HG02973 (cell line): ENCODE results near the gene IRF2BP1.

Experiments
- ATAC-seq: cut with Tn5 transposase; IDR thresholded peaks from one replicate; pipeline ENCODE4 v1.9.1; 2021; ENCODE audit warnings: moderate library complexity; ENCODE audit not compliant: unreplicated experiment

IRF2BP1 gene

DNA sequence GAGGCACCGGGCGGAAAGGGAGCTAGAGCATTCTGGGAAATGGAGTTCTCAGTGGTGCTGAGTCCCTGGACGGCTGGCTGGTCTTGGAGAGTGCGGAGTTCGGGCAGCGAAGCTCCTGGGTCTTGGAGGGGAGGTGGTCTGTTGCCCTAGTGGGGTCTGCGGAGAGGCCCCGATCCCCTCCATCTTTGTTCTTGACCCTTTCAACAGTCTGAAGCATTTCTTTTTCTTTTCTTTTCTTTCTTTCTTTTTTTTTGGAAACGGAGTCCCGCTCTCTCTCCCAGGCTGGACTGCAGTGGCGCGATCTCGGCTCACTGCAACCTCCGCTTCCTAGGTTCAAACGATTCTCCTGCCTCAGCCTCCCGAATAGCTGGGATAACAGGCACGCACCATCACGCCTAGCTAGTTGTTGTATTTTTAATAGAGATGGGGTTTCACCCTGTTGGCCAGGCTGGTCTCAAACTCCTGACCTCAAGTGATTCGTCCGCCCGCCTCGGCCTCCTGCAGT lies 22.6 kb downstream of the IRF2BP1 start:
- ATAC-seq = no peak

- ATAC-seq = peak; percentile 85
These were observed 23.2 kb downstream of the IRF2BP1 start, which contains the start of gene SYMPK for GRCh38 chr19:45862564-45863334. Gene SYMPK (minus strand): TSS chr19:45863147. CDS start chr19:45854495, 8,652 bp downstream.

GRCh38 chr19:45862271-45862563 lies 23.7 kb downstream of the IRF2BP1 start:
- ATAC-seq = no peak

GRCh38 chr19:45860359-45861259 lies 25.3 kb downstream of the IRF2BP1 start:
- no peak for ATAC-seq

DNA sequence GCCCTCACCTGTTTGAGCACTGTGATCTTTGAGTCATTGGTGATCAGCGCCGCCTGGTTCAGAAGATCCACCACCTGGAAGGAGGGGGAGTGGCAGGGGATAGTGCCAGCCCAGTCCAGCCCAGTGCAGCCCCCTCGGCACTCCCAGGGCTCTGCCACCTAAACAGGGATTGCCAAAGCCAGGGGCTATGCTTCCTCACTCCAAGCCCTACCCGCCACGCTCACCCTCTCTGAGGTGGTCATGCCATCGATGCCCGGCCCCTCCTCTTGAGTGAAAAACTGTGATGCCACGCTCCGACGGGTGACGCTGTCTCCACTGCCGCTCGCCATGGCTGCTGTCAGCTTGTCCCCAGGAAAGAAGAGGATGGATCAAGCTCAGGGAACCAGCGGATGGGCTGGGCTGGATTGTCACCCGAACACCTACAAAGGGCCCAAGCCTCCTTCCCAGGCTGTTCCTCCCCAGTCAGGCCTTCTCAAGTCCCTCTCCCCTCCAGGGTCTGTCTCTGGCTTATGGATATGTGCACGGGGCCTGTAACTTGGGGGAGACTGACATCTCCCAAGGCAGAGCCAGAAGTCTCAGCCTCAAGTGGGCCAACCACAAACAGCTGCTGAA lies 31.7 kb downstream of the IRF2BP1 start:
- no peak for ATAC-seq

DNA sequence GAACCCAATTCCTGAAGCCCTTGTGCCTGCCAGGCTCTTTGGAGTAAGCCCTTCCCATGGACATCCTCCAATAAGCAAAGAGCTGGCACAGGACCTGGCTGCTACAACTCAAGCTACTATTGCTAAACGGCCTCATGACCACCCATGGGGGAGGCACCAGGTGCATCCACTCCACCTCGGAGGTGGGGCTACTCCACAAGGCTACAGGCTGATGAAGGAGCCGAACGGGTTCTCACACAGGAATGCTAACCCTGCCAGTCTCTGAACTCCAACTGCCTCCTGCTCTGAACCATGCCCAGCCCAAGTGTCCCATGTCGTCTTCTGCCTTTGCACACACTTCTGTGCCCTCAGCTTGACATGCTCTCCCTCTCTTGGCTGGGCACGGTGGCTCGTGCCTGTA lies 33.0 kb downstream of the IRF2BP1 start:
- ATAC-seq = no peak

GRCh38 chr19:45852145-45852750 lies 33.7 kb downstream of the IRF2BP1 start:
- ATAC-seq = no peak

DNA sequence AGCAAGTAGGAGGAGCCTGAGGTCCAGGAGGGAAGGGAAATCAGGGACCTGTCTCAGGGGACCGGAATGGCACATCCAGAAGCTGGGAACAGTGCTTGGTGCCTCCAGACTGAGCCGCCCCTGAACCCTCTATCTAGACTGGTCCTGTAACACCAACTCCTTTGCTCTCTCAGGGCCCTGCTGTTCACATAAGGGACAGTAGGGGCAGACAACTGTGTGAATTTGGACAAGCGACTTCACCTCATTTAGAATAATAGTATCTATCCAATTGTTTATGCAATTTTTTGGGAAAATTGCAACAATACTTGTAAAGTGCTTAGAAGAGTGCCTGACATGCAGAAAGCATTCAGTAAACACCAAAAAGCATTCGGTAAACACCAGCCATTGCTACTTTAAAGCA lies 37.0 kb downstream of the IRF2BP1 start:
- ATAC-seq = no peak

- ATAC-seq = no peak
These were observed 38.3 kb downstream of the IRF2BP1 start for GRCh38 chr19:45847663-45848062.

DNA sequence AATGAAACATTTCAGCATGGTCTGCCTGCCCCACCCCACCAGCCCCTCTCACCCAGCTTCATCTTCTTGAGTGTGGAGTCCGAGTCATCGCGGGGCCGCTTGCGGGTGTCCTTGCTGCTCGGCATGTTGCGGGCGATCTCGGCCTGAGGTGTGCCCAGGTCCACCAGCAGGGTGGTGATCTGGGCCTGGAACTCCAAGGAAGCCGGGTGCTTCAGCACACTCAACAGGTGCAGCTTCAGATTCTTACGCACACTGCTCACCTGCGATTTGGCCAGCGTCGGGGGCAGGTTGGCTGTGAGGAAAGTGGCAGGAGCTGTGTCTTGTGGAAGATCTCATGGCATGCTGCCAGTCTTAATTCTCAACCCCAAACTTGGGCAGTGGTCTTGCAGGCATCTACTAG lies 43.7 kb downstream of the IRF2BP1 start:
- ATAC-seq = no peak

GRCh38 chr19:45834970-45835369 lies 51.0 kb downstream of the IRF2BP1 start:
- ATAC-seq = no peak
